Measurements from ENCODE around the gene CDH4. TPM values are rescaled to one million over a fixed set of nuclear protein-coding genes. Genes with fewer than 3 reads are reported as not detected.

The CDH4 gene
- total and polyA plus RNA-seq, 2 of the 8 experiments (the other 6 are each of a cell fraction or from before 2014, with no cell fraction given) = 4.3 to 7.9 TPM

DNA sequence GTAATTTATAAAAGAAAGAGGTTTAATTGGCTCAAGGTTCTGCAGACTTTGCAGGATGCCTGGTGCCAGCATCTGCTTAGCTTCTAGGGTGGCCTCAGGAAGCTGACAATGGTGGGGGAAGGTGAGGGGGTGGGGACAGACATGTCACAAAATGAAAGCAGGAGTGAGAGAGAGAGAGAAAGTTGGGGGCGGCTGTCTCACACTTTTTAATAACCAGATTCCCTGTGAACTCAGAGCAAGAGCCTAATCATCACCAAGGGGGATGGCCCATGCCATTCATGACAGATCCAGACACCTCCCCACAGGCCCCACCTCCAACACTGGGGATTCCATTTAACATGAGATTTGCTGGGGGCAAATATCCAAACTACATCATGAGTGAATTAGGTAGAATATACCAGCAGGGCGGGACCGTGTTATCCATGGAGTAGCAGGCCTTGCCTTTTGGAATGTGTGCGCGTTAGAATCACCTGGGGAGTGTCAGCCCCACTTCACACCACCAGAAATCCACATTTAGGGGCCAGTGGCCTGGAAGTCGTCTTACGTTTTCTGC is 258.8 kb downstream of the CDH4 start:
- Histone ChIP-seq H4K8ac (ENCODE audit: extremely low read depth, insufficient read depth, low read length) (no peak overlapping the region), H3K23me2 (ENCODE audit: low read depth, low read length) (no peaks in the 10 kb centered on the region; the same call in 1 of the 2 replicates)
- TF ChIP-seq CEBPB (IDR thresholded peaks at IDR 0.05; ENCODE audit: low read depth, low read length) (no peak), PHF8 (conservative IDR thresholded peaks at IDR 0.05; ENCODE audit: low read depth, low read length) (no peak), BRCA1 (IDR thresholded peaks at IDR 0.05; ENCODE audit: low read depth, low read length) (no peak), NANOG (IDR thresholded peaks at IDR 0.05; ENCODE audit: insufficient read depth, low read depth, low read length, poor library complexity, severe bottlenecking) (no peak), SRF (IDR thresholded peaks at IDR 0.05; ENCODE audit: low read depth, low read length) (no peak), HDAC2 (IDR thresholded peaks at IDR 0.05; ENCODE audit: borderline replicate concordance in 1 of 2, low read depth in 2 of 2, low read length in 2 of 2) (no peak), FOSL1 (IDR thresholded peaks at IDR 0.05; ENCODE audit: insufficient read depth, low read depth, low read length) (no peak), NRF1 (IDR thresholded peaks at IDR 0.05; ENCODE audit: low read depth, low read length) (no peak), TAF7 (optimal IDR thresholded peaks at IDR 0.05; ENCODE audit: borderline replicate concordance, low read depth, low read length) (no peak), GTF2F1 (IDR thresholded peaks at IDR 0.05; ENCODE audit: borderline replicate concordance, low read depth, low read length) (no peak), ASH2L (IDR thresholded peaks at IDR 0.05; ENCODE audit: low read length) (no peak), POU5F1 (IDR thresholded peaks at IDR 0.05; ENCODE audit: low read depth, low read length) (no peak)

More for the DNA sequence above, 258.8 kb downstream of the CDH4 start:
- no peak overlapping the region for H3K4ac ChIP-seq (replicated peaks; ENCODE audit: insufficient read length, low read depth, low read length)
- no peak overlapping the region for H2AFZ ChIP-seq (ENCODE audit: low read length)
- no peaks in the 10 kb centered on the region for H3K79me1 ChIP-seq (ENCODE audit: low read depth, low read length)
- no peaks in the 10 kb centered on the region for H3K9me3 ChIP-seq (ENCODE audit: insufficient read depth in 2 of 2, low read depth in 1 of 2, low read length in 1 of 2)
- POLR2A ChIA-PET (ENCODE audit: partially characterized antibody) = interaction anchor here (0.7 kb wide), 1 partner anchor 14 kb away, joined by 3 read pairs; no protein-coding TSS in a partner anchor
- H3K36me3 ChIP-seq (ENCODE audit: control insufficient read depth in 2 of 4, insufficient read depth in 4 of 4, low read length in 3 of 4) = no peaks in the 10 kb centered on the region
- no peak overlapping the region for H3K9ac ChIP-seq (replicated peaks in 1 of 4; ENCODE audit: extremely low read depth in 1 of 4, low read depth in 3 of 4, low read length in 3 of 4)
- no peak overlapping the region for H2BK15ac ChIP-seq (ENCODE audit: low read length)
- H3K79me2 ChIP-seq (ENCODE audit: control insufficient read depth in 1 of 2, insufficient read depth in 2 of 2, low read length in 2 of 2) = no peaks in the 10 kb centered on the region
- WGBS, 2 experiments (ENCODE audit: extremely low coverage in 1 of 2, insufficient coverage in 1 of 2, insufficient read length in 1 of 2, insufficient replicate concordance in 2 of 2, low coverage in 1 of 2, low lambda C conversion rate in 2 of 2, missing lambda C conversion rate in 1 of 2) = 92% methylated on average over 7 of the region's 7 CpGs; no CpG with 5 or more reads in 1 of the 2 experiments
- no peak overlapping the region for H3K27ac ChIP-seq (ENCODE audit: low read depth, low read length)
- no peak overlapping the region for H2AK5ac ChIP-seq (ENCODE audit: low read depth, low read length)
- FAIRE-seq (no peak), DNase-seq (ENCODE audit: low read depth in 1 of 2, low spot score in 2 of 2) (no peak)
- H3K4me1 ChIP-seq (replicated peaks in 1 of 4; ENCODE audit: control insufficient read depth in 3 of 4, insufficient read depth in 4 of 4, low read length in 3 of 4) = peaks cover 0 to 19% (median 9%) of the 10 kb centered on the region in 4 experiments; a peak in 6 of 7 replicates
- no peak overlapping the region for H3K23ac ChIP-seq (ENCODE audit: insufficient read length)
- no peak overlapping the region for H2BK20ac ChIP-seq (ENCODE audit: low read length)
- H2BK120ac ChIP-seq (replicated peaks; ENCODE audit: low read depth, low read length) = no peak overlapping the region
- no peak overlapping the region for H2BK12ac ChIP-seq (ENCODE audit: low read depth, low read length)
- no peaks in the 10 kb centered on the region for H4K20me1 ChIP-seq (replicated peaks in 1 of 2; ENCODE audit: control insufficient read depth in 1 of 2, insufficient read depth in 2 of 2, low read length in 2 of 2)
- CTCF ChIA-PET (ENCODE audit: partially characterized antibody) = interaction anchor here (1.2 to 2.4 kb wide), 3 partner anchors 8 to 72 kb away, joined by 3 to 8 read pairs (median 6); no protein-coding TSS in a partner anchor
- H3K14ac ChIP-seq (ENCODE audit: insufficient read length) = no peak overlapping the region
- peaks cover 0 to 8% (median 1%) of the 10 kb centered on the region in 4 experiments; a peak in 4 of 7 replicates for H3K27me3 ChIP-seq (replicated peaks in 1 of 4; ENCODE audit: control insufficient read depth in 3 of 4, extremely low read depth in 1 of 4, insufficient read depth in 3 of 4, low read length in 3 of 4)
- no peak overlapping the region for H3K56ac ChIP-seq (replicated peaks; ENCODE audit: insufficient read length, low read depth, low read length)
- H3K4me2 ChIP-seq (ENCODE audit: insufficient read depth in 1 of 2, low read depth in 2 of 2, low read length in 2 of 2) = no peak overlapping the region
- no peak overlapping the region for H3K18ac ChIP-seq (ENCODE audit: extremely low read depth, low read length)
- no peak overlapping the region for H3K4me3 ChIP-seq (ENCODE audit: extremely low read depth in 1 of 4, insufficient read depth in 2 of 4, low read depth in 3 of 4, low read length in 4 of 4)
- no peak overlapping the region for H2BK5ac ChIP-seq (ENCODE audit: low read depth, low read length)
- H4K91ac ChIP-seq (replicated peaks; ENCODE audit: insufficient read length, low read length) = no peak overlapping the region
- H4K5ac ChIP-seq (ENCODE audit: insufficient read length, low read depth, low read length) = no peak overlapping the region

Measured in H1 (cell line).